ENCODE measurements around the gene KIAA2012. TPM values are rescaled to one million over a fixed set of nuclear protein-coding genes. Genes with fewer than 3 reads are reported as not detected.

Gene KIAA2012
- total RNA-seq, 2 experiments from 2014 or later: not detected

DNA sequence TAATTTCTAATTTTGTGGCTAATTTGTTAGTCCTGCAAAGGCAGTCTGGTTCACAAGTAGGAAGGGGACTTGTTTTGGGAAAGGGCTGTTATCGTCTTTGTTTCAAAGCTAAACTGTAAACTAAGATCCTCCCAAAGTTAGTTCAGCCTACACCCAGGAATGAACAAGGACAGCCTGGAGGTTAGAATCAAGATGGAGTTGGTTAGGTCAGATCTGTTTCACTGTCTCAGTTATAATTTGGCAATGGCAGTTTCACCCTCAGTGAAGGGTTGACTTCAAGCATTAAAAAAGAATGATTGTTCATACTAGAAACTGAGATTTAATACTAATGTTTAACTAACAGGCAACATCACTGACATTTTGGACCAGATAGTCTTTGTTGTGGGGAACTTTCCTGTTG, 69.5 kb downstream of the KIAA2012 start:
- peaks cover 2% of the 10 kb centered on the region for H3K4me1 Mint-ChIP-seq
- no peak for DNase-seq
- no peak overlapping the region for H3K27ac Mint-ChIP-seq
- H3K27me3 Mint-ChIP-seq: peaks cover 8% of the 10 kb centered on the region
- no peak overlapping the region for H3K4me3 Mint-ChIP-seq
- POLR2A ChIA-PET: no interaction called here
- no peaks in the 10 kb centered on the region for H3K36me3 Mint-ChIP-seq (ENCODE audit: low read depth)
- CTCF ChIA-PET: no interaction called here
- no peaks in the 10 kb centered on the region for H3K9me3 Mint-ChIP-seq

GRCh38 chr2:202147775-202148174, 74.7 kb downstream of the KIAA2012 start:
- H3K9me3 Mint-ChIP-seq: no peaks in the 10 kb centered on the region
- H3K27me3 Mint-ChIP-seq: peaks cover 13% of the 10 kb centered on the region
- no peaks in the 10 kb centered on the region for H3K36me3 Mint-ChIP-seq (ENCODE audit: low read depth)
- ChIA-PET POLR2A (no interaction called here), CTCF (interaction anchor here (0.6 kb wide), 1 partner anchor 50 kb away, joined by 5 read pairs; no protein-coding TSS in a partner anchor)
- DNase-seq: no peak
- H3K4me1 Mint-ChIP-seq: peaks cover 2% of the 10 kb centered on the region
- H3K27ac Mint-ChIP-seq: no peak overlapping the region
- no peak overlapping the region for H3K4me3 Mint-ChIP-seq

DNA sequence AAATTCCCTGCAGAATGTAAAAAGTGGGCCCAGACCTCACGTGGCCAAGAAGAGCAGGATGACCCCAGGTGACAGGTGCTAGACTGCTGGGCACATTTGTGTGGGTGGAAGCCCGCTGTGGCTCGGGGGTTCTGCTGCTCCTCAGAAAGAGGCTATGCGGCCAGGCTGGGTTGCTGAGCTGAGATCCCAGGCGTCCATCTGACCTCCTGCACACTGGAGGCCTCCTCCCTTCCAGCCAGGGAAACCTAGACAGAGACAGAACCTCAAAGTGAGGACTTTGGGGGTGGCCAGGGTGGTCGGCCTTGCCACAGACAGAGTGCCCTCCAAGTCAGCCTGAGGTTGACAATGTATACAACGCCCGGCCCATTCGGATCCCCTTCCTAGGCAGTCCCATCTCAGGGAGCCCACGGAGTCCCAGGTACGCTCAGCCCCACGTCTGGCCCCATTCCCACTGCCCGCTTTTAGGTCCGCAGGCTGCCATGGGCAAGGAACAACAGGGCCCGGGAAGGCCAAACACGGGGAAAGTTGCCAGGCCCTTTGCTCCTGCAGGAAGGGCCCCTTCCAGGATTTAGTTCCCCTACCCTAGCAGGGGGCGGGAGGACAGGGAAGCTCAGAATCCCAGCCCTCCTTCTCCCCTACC, 75.6 kb downstream of the KIAA2012 start:
- no peaks in the 10 kb centered on the region for H3K9me3 Mint-ChIP-seq
- DNase-seq: no peak
- peaks cover 2% of the 10 kb centered on the region for H3K4me1 Mint-ChIP-seq
- ChIA-PET CTCF (no interaction called here), POLR2A (no interaction called here)
- no peak overlapping the region for H3K27ac Mint-ChIP-seq
- no peak overlapping the region for H3K4me3 Mint-ChIP-seq
- H3K27me3 Mint-ChIP-seq: peaks cover 19% of the 10 kb centered on the region
- no peaks in the 10 kb centered on the region for H3K36me3 Mint-ChIP-seq (ENCODE audit: low read depth)

GRCh38 chr2:202149155-202149762, 76.2 kb downstream of the KIAA2012 start:
- Mint-ChIP-seq H3K4me3 (no peak overlapping the region), H3K27ac (no peak overlapping the region), H3K9me3 (no peaks in the 10 kb centered on the region), H3K27me3 (peaks cover 19% of the 10 kb centered on the region), H3K4me1 (peaks cover 2% of the 10 kb centered on the region), H3K36me3 (ENCODE audit: low read depth) (no peaks in the 10 kb centered on the region)
- ChIA-PET CTCF (no interaction called here), POLR2A (no interaction called here)
- no peak for DNase-seq

GRCh38 chr2:202149936-202150335, 76.9 kb downstream of the KIAA2012 start:
- CTCF ChIA-PET: no interaction called here

DNA sequence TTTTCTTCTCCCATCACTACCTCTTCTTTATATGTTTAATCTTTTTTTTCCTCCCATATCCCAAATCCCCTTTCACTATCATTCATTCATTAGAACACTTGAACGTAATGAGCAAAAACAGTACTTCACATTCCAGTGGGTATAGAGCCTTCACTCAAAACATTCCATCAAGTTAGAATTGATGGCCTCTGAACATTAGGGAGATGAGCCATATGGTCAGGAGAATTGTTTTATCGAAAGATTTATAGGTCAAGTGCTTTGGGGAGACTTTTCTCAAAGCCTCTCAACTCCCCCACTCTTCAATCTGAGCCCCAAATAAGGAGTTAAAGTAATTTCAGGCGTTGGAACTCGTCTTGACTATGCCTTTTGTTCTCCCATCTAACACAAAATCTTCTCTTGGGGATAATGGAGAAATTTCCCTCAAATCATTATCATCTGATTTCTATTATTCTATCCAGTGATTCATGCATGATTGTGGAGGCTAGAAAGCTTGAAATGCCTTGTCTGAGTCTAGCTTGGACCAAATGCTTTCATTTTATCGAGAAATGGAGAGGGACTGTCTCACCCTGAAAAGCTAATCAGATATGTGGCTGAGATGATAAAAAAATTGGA, 79.2 kb downstream of the KIAA2012 start:
- H3K36me3 Mint-ChIP-seq (ENCODE audit: low read depth): no peaks in the 10 kb centered on the region
- H3K27me3 Mint-ChIP-seq: peaks cover 19% of the 10 kb centered on the region
- no peaks in the 10 kb centered on the region for H3K4me1 Mint-ChIP-seq
- H3K9me3 Mint-ChIP-seq: no peaks in the 10 kb centered on the region
- no peak overlapping the region for H3K4me3 Mint-ChIP-seq
- CTCF ChIA-PET: no interaction called here
- POLR2A ChIA-PET: no interaction called here
- no peak overlapping the region for H3K27ac Mint-ChIP-seq
- DNase-seq: no peak

More at GRCh38 chr2:202149936-202150335, 76.9 kb downstream of the KIAA2012 start:
- Mint-ChIP-seq H3K36me3 (ENCODE audit: low read depth) (no peaks in the 10 kb centered on the region), H3K27ac (no peak overlapping the region), H3K9me3 (no peaks in the 10 kb centered on the region), H3K4me1 (peaks cover 2% of the 10 kb centered on the region), H3K4me3 (no peak overlapping the region), H3K27me3 (peaks cover 21% of the 10 kb centered on the region)
- DNase-seq: no peak
- POLR2A ChIA-PET: no interaction called here

DNA sequence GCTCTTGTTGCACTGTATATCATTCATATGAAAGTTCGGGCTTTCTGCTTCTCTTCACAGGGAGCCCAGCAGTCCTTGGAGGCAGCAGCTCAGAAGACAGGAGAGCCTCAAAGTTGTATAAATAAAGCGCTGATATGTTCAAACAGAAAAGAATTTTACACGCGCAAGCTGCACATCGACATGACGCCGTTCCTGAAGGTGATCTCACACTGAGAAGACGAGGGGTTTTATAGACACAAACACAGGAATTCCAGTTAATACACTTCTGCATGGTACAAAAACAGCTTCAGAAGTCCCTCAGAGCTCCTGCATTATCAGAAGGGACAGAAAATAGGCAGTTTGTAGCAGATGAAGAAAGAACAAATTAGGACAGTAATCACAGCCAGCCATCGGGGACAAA, 81.6 kb downstream of the KIAA2012 start:
- H3K4me3 Mint-ChIP-seq: no peak overlapping the region
- POLR2A ChIA-PET: no interaction called here
- H3K9me3 Mint-ChIP-seq: no peaks in the 10 kb centered on the region
- H3K27me3 Mint-ChIP-seq: peaks cover 19% of the 10 kb centered on the region
- no peaks in the 10 kb centered on the region for H3K4me1 Mint-ChIP-seq
- H3K36me3 Mint-ChIP-seq (ENCODE audit: low read depth): no peaks in the 10 kb centered on the region
- CTCF ChIA-PET: no interaction called here
- H3K27ac Mint-ChIP-seq: no peak overlapping the region
- no peak for DNase-seq

GRCh38 chr2:202157211-202157990, 84.3 kb downstream of the KIAA2012 start:
- CTCF ChIA-PET: no interaction called here

DNA sequence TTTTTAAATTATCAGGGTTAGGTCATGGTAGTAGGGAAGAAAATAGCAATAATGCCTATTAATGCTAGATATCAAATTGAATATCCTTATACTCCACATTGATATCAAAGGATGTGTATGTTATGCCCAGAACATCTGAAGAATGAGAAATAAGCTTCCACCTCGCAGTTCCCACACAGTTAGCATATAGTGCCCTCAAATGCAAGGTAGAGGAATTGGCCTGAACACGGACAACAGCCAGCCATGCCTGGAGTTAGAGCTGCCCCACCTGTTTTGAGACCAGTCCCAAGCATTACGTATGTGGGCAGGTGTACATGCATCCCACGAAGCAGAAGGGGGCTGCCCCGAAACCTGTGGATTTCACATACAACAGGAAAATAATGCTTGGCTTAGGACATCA, 85.7 kb downstream of the KIAA2012 start:
- Mint-ChIP-seq H3K9me3 (no peaks in the 10 kb centered on the region), H3K36me3 (ENCODE audit: low read depth) (no peaks in the 10 kb centered on the region), H3K4me3 (no peak overlapping the region), H3K4me1 (peaks cover 4% of the 10 kb centered on the region), H3K27me3 (peaks cover 7% of the 10 kb centered on the region), H3K27ac (no peak overlapping the region)
- POLR2A ChIA-PET: no interaction called here
- no peak for DNase-seq
- CTCF ChIA-PET: no interaction called here

More at GRCh38 chr2:202157211-202157990, 84.3 kb downstream of the KIAA2012 start:
- peaks cover 4% of the 10 kb centered on the region for H3K4me1 Mint-ChIP-seq
- no peak overlapping the region for H3K27ac Mint-ChIP-seq
- H3K4me3 Mint-ChIP-seq: no peak overlapping the region
- H3K36me3 Mint-ChIP-seq (ENCODE audit: low read depth): no peaks in the 10 kb centered on the region
- DNase-seq: no peak
- peaks cover 13% of the 10 kb centered on the region for H3K27me3 Mint-ChIP-seq
- H3K9me3 Mint-ChIP-seq: no peaks in the 10 kb centered on the region
- POLR2A ChIA-PET: no interaction called here

- no peak for DNase-seq
- Mint-ChIP-seq H3K9me3 (no peaks in the 10 kb centered on the region), H3K27ac (no peak overlapping the region), H3K27me3 (no peaks in the 10 kb centered on the region), H3K4me1 (peaks cover 4% of the 10 kb centered on the region), H3K4me3 (no peak overlapping the region), H3K36me3 (ENCODE audit: low read depth) (no peaks in the 10 kb centered on the region)
- ChIA-PET CTCF (no interaction called here), POLR2A (no interaction called here)
Observed at GRCh38 chr2:202161151-202161835, 88.2 kb downstream of the KIAA2012 start.

GRCh38 chr2:202164411-202164810, 91.4 kb downstream of the KIAA2012 start:
- no peaks in the 10 kb centered on the region for H3K36me3 Mint-ChIP-seq (ENCODE audit: low read depth)
- H3K4me3 Mint-ChIP-seq: no peak overlapping the region
- CTCF ChIA-PET: no interaction called here
- no peaks in the 10 kb centered on the region for H3K9me3 Mint-ChIP-seq
- H3K27me3 Mint-ChIP-seq: no peaks in the 10 kb centered on the region
- H3K4me1 Mint-ChIP-seq: peaks cover 4% of the 10 kb centered on the region
- POLR2A ChIA-PET: no interaction called here
- no peak overlapping the region for H3K27ac Mint-ChIP-seq
- no peak for DNase-seq

GRCh38 chr2:202165208-202165607, 92.2 kb downstream of the KIAA2012 start:
- CTCF ChIA-PET: no interaction called here
- POLR2A ChIA-PET: no interaction called here

DNA sequence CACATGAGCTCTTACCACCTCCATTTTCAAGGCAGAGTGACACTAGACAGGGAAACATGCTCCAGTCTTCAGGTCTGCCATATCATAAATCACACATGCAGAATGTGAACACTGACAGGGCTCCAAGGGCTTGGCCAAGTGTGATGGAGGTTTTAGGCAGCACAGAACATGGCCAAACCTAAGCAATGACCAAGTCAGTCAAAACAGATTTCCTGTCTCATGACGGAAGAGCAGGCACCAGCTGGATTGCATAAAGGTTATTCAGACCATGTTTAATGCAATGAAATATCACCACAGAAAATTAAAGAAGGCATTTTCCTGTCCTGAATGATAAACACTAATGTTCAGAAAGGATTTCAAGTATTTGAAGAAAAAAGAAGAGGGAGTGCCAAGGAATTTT, 92.9 kb downstream of the KIAA2012 start:
- Mint-ChIP-seq H3K4me3 (no peak overlapping the region), H3K27me3 (no peaks in the 10 kb centered on the region), H3K36me3 (ENCODE audit: low read depth) (no peaks in the 10 kb centered on the region), H3K27ac (no peak overlapping the region), H3K9me3 (no peaks in the 10 kb centered on the region), H3K4me1 (peaks cover 4% of the 10 kb centered on the region)
- POLR2A ChIA-PET: no interaction called here
- CTCF ChIA-PET: no interaction called here
- DNase-seq: no peak

More at GRCh38 chr2:202165208-202165607, 92.2 kb downstream of the KIAA2012 start:
- Mint-ChIP-seq H3K9me3 (no peaks in the 10 kb centered on the region), H3K36me3 (ENCODE audit: low read depth) (no peaks in the 10 kb centered on the region), H3K27ac (no peak overlapping the region), H3K4me3 (no peak overlapping the region), H3K4me1 (peaks cover 4% of the 10 kb centered on the region), H3K27me3 (no peaks in the 10 kb centered on the region)
- DNase-seq: no peak
